HepG2 (cell line): Measurements from ENCODE around the gene GAS2. TPM values are rescaled to one million over a fixed set of nuclear protein-coding genes. Genes with fewer than 3 reads are reported as not detected.

Source experiments
- ATF3 ChIP-seq: sonication (generic); formaldehyde crosslinking; IDR thresholded peaks from 2 replicates; pipeline ENCODE4 v1.4.0; 2020; ENCODE audit warnings: missing genetic modification reagents
- FOSL2 ChIP-seq: sonication (generic); formaldehyde crosslinking; IDR thresholded peaks from 2 replicates; pipeline ENCODE4 v1.4.0; 2020; ENCODE audit warnings: missing genetic modification reagents
- HHEX ChIP-seq: IDR thresholded peaks from 2 replicates; pipeline ENCODE4 v1.6.1; 2016; ENCODE audit warnings: control low read depth
- MEIS1 ChIP-seq: sonication (generic); formaldehyde crosslinking; IDR thresholded peaks from 2 replicates; pipeline ENCODE4 v1.9.0; 2021; ENCODE audit warnings: mild to moderate bottlenecking, missing genetic modification reagents, moderate library complexity, borderline replicate concordance
- MYNN ChIP-seq: sonication (generic); formaldehyde crosslinking; IDR thresholded peaks from 2 replicates; pipeline ENCODE4 v1.4.0; 2020; ENCODE audit warnings: mild to moderate bottlenecking, low read depth, missing genetic modification reagents
- NCOA1 ChIP-seq: sonication (generic); formaldehyde crosslinking; IDR thresholded peaks from 2 replicates; pipeline ENCODE4 v1.9.0; 2021; ENCODE audit warnings: missing genetic modification reagents
- NR2F6 ChIP-seq, 2 experiments: IDR thresholded peaks; 2 replicates each; pipeline ENCODE4 v1.6.1; 2016; ENCODE audit warnings: antibody characterized with exemption in 1 of 2, mild to moderate bottlenecking in 1 of 2
- POLR2G ChIP-seq: fragments of 200-400 bp; formaldehyde crosslinking; IDR thresholded peaks from 2 replicates; pipeline ENCODE4 v1.6.1; 2018; ENCODE audit warnings: mild to moderate bottlenecking, low read depth, low read length, moderate library complexity
- PTBP1 ChIP-seq: fragments of 200-400 bp; formaldehyde crosslinking; IDR thresholded peaks from 2 replicates; pipeline ENCODE4 v1.6.1; 2018; ENCODE audit warnings: low read length, low read depth; ENCODE audit not compliant: poor library complexity, severe bottlenecking
- SNAI1 ChIP-seq: sonication (generic); formaldehyde crosslinking; IDR thresholded peaks from 2 replicates; pipeline ENCODE4 v1.5.0; 2020; ENCODE audit warnings: mild to moderate bottlenecking, missing genetic modification reagents, borderline replicate concordance
- SNAPC5 ChIP-seq: sonication (generic); formaldehyde crosslinking; IDR thresholded peaks from 2 replicates; pipeline ENCODE4 v1.8.1; 2023; ENCODE audit warnings: mild to moderate bottlenecking, missing genetic modification reagents, borderline replicate concordance
- ZNF225 ChIP-seq: sonication (generic); formaldehyde crosslinking; IDR thresholded peaks from 2 replicates; pipeline ENCODE4 v1.4.0; 2020; ENCODE audit warnings: mild to moderate bottlenecking, missing genetic modification reagents
- ZNF501 ChIP-seq: sonication (generic); formaldehyde crosslinking; IDR thresholded peaks from 2 replicates; pipeline ENCODE4 v1.5.1; 2020; ENCODE audit warnings: mild to moderate bottlenecking, moderate library complexity, missing genetic modification reagents
- ZNF639 ChIP-seq: conservative IDR thresholded peaks from 2 replicates; pipeline ENCODE4 v1.6.1; 2018; ENCODE audit warnings: missing genetic modification reagents
- ZNF646 ChIP-seq: sonication (generic); formaldehyde crosslinking; IDR thresholded peaks from 2 replicates; pipeline ENCODE4 v1.9.0; 2021; ENCODE audit warnings: mild to moderate bottlenecking, missing genetic modification reagents
- ZNF678 ChIP-seq: sonication (generic); formaldehyde crosslinking; IDR thresholded peaks from 2 replicates; pipeline ENCODE4 v1.4.0; 2020; ENCODE audit warnings: mild to moderate bottlenecking, missing genetic modification reagents
- ZNF75D ChIP-seq: sonication (generic); formaldehyde crosslinking; IDR thresholded peaks from 2 replicates; pipeline ENCODE4 v1.8.1; 2023; ENCODE audit warnings: missing genetic modification reagents, mild to moderate bottlenecking, borderline replicate concordance
- ZXDC ChIP-seq: sonication (generic); formaldehyde crosslinking; IDR thresholded peaks from 2 replicates; pipeline ENCODE4 v1.5.0; 2020; ENCODE audit warnings: mild to moderate bottlenecking, missing genetic modification reagents
- polyA plus RNA-seq, 8 experiments: library from polyadenylated mRNA; depleted of rRNA in 3 of 8; stranded (reverse) in 7 of 8; unstranded in 1 of 8; fragments of >200 nt; fragmentation: Illumina TruSeq in 4 of 8; extraction: Trizol in 4 of 8; gene quantifications; 2 replicates each; pipeline versions ENCODE4 v1.2.1 to v1.2.3, GENCODE V29; 2011 to 2016; ENCODE audit warnings: low read depth in 4 of 8, missing spikeins in 1 of 8, mixed read lengths in 1 of 8; ENCODE audit not compliant: insufficient read depth in 1 of 8
- total RNA-seq, 5 experiments: library from RNA; depleted of rRNA; stranded (reverse); fragments of >200 nt; fragmentation: Illumina TruSeq; extraction: Trizol; gene quantifications; 2 replicates each; pipeline ENCODE4 v1.2.3, GENCODE V29; 2016; ENCODE audit warnings: low read depth in 1 of 5

GAS2 gene
- total and polyA plus RNA-seq, 2 of the 13 experiments (the other 11 are each of a cell fraction or from before 2014, with no cell fraction given) = 26.0 to 85.1 TPM

GRCh38 chr11:22634897-22635629 is 31.3 kb upstream of the GAS2 start (continued):
- TF ChIP-seq FOSL2 = no peak; the same call in 1 of the 2 replicates
- no peak for TF ChIP-seq MYNN (CRISPR knock-in tag)
- TF ChIP-seq SNAI1 (CRISPR knock-in tag) = peak; percentile 64; the same call in 1 of the 2 replicates
- no peak for TF ChIP-seq ZNF501 (CRISPR knock-in tag)
- TF ChIP-seq ATF3 = no peak
- TF ChIP-seq ZXDC = no peak
- TF ChIP-seq ZNF75D (CRISPR knock-in tag) = no peak
- no peak for TF ChIP-seq ZNF678 (CRISPR knock-in tag)
- TF ChIP-seq POLR2G = no peak
- no peak for TF ChIP-seq NCOA1 (CRISPR knock-in tag)
- 0 out of 2 replicates have a peak, but pooled peaks have one; percentile 35 for TF ChIP-seq SNAPC5 (CRISPR knock-in tag)
- TF ChIP-seq MEIS1 (CRISPR knock-in tag) = no peak
- TF ChIP-seq NR2F6 (IDR thresholded peaks at IDR 0.05) = peak; percentile 73; the same call in 1 of the 2 replicates
- peak; percentile 86 for TF ChIP-seq NR2F6 (CRISPR knock-in tag; IDR thresholded peaks at IDR 0.05)
- no peak for TF ChIP-seq HHEX (CRISPR knock-in tag)
- no peak for TF ChIP-seq ZNF225 (CRISPR knock-in tag)
- no peak for TF ChIP-seq ZNF646 (CRISPR knock-in tag)
- no peak for TF ChIP-seq PTBP1
- no peak for TF ChIP-seq ZNF639
